GM12878 (cell line): ENCODE measurements around the gene ZNF71.

Experiments used
- ATF2 ChIP-seq: IDR thresholded peaks from 2 replicates; pipeline ENCODE4 v1.6.1; 2012; ENCODE audit warnings: low read length, inconsistent platforms
- CBX3 ChIP-seq: fragments of 200-600 bp; sonication (generic); IDR thresholded peaks from 2 replicates; pipeline ENCODE4 v1.6.1; 2016; ENCODE audit warnings: low read depth, borderline replicate concordance
- CREB1 ChIP-seq: IDR thresholded peaks from 2 replicates; pipeline ENCODE4 v1.6.1; 2012; ENCODE audit warnings: low read depth, mild to moderate bottlenecking, inconsistent platforms
- CTCF ChIP-seq, 3 experiments: IDR thresholded peaks in 2 of 3; conservative IDR thresholded peaks in 1 of 3; 2 replicates each; pipeline ENCODE4 v1.5.1; 2011; ENCODE audit warnings: low read depth in 3 of 3, low read length in 3 of 3, mild to moderate bottlenecking in 3 of 3, control low read depth in 2 of 3, moderate library complexity in 2 of 3, inconsistent platforms in 1 of 3, mixed read lengths in 1 of 3; ENCODE audit not compliant: control insufficient read depth in 2 of 3, insufficient read depth in 1 of 3; ENCODE audit errors: extremely low read depth in 1 of 3
- EP300 ChIP-seq, 2 experiments: fragments of 150-350 bp in 1 of 2; IDR thresholded peaks; 2 replicates each; pipeline ENCODE4 v1.6.1; 2011 to 2012; ENCODE audit warnings: low read depth in 2 of 2, low read length in 2 of 2, borderline replicate concordance in 1 of 2, improper control_type of control experiment in 1 of 2, inconsistent platforms in 1 of 2; ENCODE audit not compliant: control insufficient read depth in 1 of 2
- FOXM1 ChIP-seq: IDR thresholded peaks from 2 replicates; pipeline ENCODE4 v1.6.1; 2012; ENCODE audit warnings: low read depth, mild to moderate bottlenecking, inconsistent platforms, low read length, moderate library complexity
- HDGF ChIP-seq: fragments of 450-650 bp; IDR thresholded peaks from 2 replicates; pipeline ENCODE4 v1.6.1; 2016; ENCODE audit warnings: antibody characterized with exemption
- MAX ChIP-seq: IDR thresholded peaks from 2 replicates; pipeline ENCODE4 v1.6.1; 2012; ENCODE audit warnings: low read depth, low read length, improper control_type of control experiment
- MEF2A ChIP-seq: IDR thresholded peaks from 2 replicates; pipeline ENCODE4 v1.6.1; 2011; ENCODE audit warnings: low read depth, mild to moderate bottlenecking, low read length, moderate library complexity; ENCODE audit not compliant: insufficient read depth
- POLR2A ChIP-seq: IDR thresholded peaks from 2 replicates; pipeline ENCODE4 v1.6.1; 2011; ENCODE audit warnings: low read depth, mild to moderate bottlenecking, low read length
- SIN3A ChIP-seq: IDR thresholded peaks from 2 replicates; pipeline ENCODE4 v1.6.1; 2012; ENCODE audit warnings: low read depth, low read length, improper control_type of control experiment
- TAF1 ChIP-seq: IDR thresholded peaks from 2 replicates; pipeline ENCODE4 v1.6.1; 2011; ENCODE audit warnings: mild to moderate bottlenecking, low read depth, low read length, borderline replicate concordance
- ZBED1 ChIP-seq: IDR thresholded peaks from 2 replicates; pipeline ENCODE4 v1.6.1; 2016; ENCODE audit warnings: borderline replicate concordance
- ZBTB11 ChIP-seq: fragments of 450-650 bp; formaldehyde crosslinking; IDR thresholded peaks from 2 replicates; pipeline ENCODE4 v1.5.0; 2022; ENCODE audit warnings: mild to moderate bottlenecking, missing genetic modification characterization

GRCh38 chr19:56668676-56669075, 73.6 kb downstream of the ZNF71 start:
- no peak for TF ChIP-seq FOXM1
- no peak for TF ChIP-seq MEF2A
- TF ChIP-seq EP300 (IDR thresholded peaks at IDR 0.05; ENCODE audit: borderline replicate concordance in 1 of 2, control insufficient read depth in 1 of 2, low read depth in 2 of 2, low read length in 2 of 2) = no peak
- TF ChIP-seq CTCF (IDR thresholded peaks at IDR 0.05 in 2 of 3, conservative IDR thresholded peaks at IDR 0.05 in 1 of 3; ENCODE audit: control insufficient read depth in 2 of 3, extremely low read depth in 1 of 3, insufficient read depth in 1 of 3, low read depth in 3 of 3, low read length in 3 of 3) = no peak
- no peak for TF ChIP-seq ZBED1
- TF ChIP-seq ZBTB11 (CRISPR knock-in tag) = no peak
- TF ChIP-seq CBX3 = no peak
- no peak for TF ChIP-seq CREB1
- TF ChIP-seq ATF2 = no peak
- no peak for TF ChIP-seq SIN3A
- no peak for TF ChIP-seq TAF1
- no peak for TF ChIP-seq MAX
- no peak for TF ChIP-seq HDGF
- TF ChIP-seq POLR2A = no peak
